ENCODE results near the gene ZNF280D.
"Not testable (repeated sequence)": the region's sequence is repeated elsewhere in the genome, so short reads cannot be mapped to it uniquely, and the experiment has no call there.

ZNF280D gene

GRCh38 chr15:56715220-56715619 lies 18.1 kb downstream of the ZNF280D start:
- no peak for DNase-seq (ENCODE audit: low read depth)

- DNase-seq (ENCODE audit: low read depth) = not testable (repeated sequence)
Observed at GRCh38 chr15:56709502-56709901, 23.8 kb downstream of the ZNF280D start.

GRCh38 chr15:56699743-56700142 lies 33.6 kb downstream of the ZNF280D start:
- no peak for DNase-seq (ENCODE audit: low read depth)

GRCh38 chr15:56698270-56698669 lies 35.0 kb downstream of the ZNF280D start:
- DNase-seq (ENCODE audit: low read depth) = no peak

GRCh38 chr15:56693761-56694160 lies 39.5 kb downstream of the ZNF280D start:
- no peak for DNase-seq (ENCODE audit: low read depth)

GRCh38 chr15:56690733-56691132 lies 42.6 kb downstream of the ZNF280D start:
- DNase-seq (ENCODE audit: low read depth) = no peak

- DNase-seq (ENCODE audit: low read depth) = no peak
Observed at GRCh38 chr15:56683908-56684307, 49.4 kb downstream of the ZNF280D start.

GRCh38 chr15:56681113-56681512 lies 52.2 kb downstream of the ZNF280D start:
- no peak for DNase-seq (ENCODE audit: low read depth)

- no peak for DNase-seq (ENCODE audit: low read depth)
Observed at GRCh38 chr15:56679225-56679624, 54.1 kb downstream of the ZNF280D start.

- DNase-seq (ENCODE audit: low read depth) = no peak
Observed at GRCh38 chr15:56678571-56678970, 54.7 kb downstream of the ZNF280D start.

- DNase-seq (ENCODE audit: low read depth) = no peak
Observed at GRCh38 chr15:56677271-56677670, 56.0 kb downstream of the ZNF280D start.

GRCh38 chr15:56675930-56676329 lies 57.4 kb downstream of the ZNF280D start:
- DNase-seq (ENCODE audit: low read depth) = no peak

GRCh38 chr15:56674857-56675256 lies 58.5 kb downstream of the ZNF280D start:
- no peak for DNase-seq (ENCODE audit: low read depth)

GRCh38 chr15:56672721-56673120 lies 60.6 kb downstream of the ZNF280D start:
- DNase-seq (ENCODE audit: low read depth) = no peak

- no peak for DNase-seq (ENCODE audit: low read depth)
Observed at GRCh38 chr15:56667517-56667916, 65.8 kb downstream of the ZNF280D start.

GRCh38 chr15:56660943-56661342 lies 72.4 kb downstream of the ZNF280D start:
- no peak for DNase-seq (ENCODE audit: low read depth)

- no peak for DNase-seq (ENCODE audit: low read depth)
Observed at GRCh38 chr15:56659197-56659596, 74.1 kb downstream of the ZNF280D start.

GRCh38 chr15:56654624-56655023 lies 78.7 kb downstream of the ZNF280D start:
- DNase-seq (ENCODE audit: low read depth) = no peak

- DNase-seq (ENCODE audit: low read depth) = no peak
Observed at GRCh38 chr15:56654216-56654615, 79.1 kb downstream of the ZNF280D start.

GRCh38 chr15:56653787-56654186 lies 79.5 kb downstream of the ZNF280D start:
- DNase-seq (ENCODE audit: low read depth) = no peak

GRCh38 chr15:56653107-56653506 lies 80.2 kb downstream of the ZNF280D start:
- DNase-seq (ENCODE audit: low read depth) = no peak

GRCh38 chr15:56648311-56648710 lies 85.0 kb downstream of the ZNF280D start:
- DNase-seq (ENCODE audit: low read depth) = no peak

- DNase-seq (ENCODE audit: low read depth) = no peak
Observed at GRCh38 chr15:56640549-56640948, 92.8 kb downstream of the ZNF280D start.

- DNase-seq (ENCODE audit: low read depth) = no peak
Observed at GRCh38 chr15:56640127-56640526, 93.2 kb downstream of the ZNF280D start.

GRCh38 chr15:56639631-56640030 lies 93.7 kb downstream of the ZNF280D start:
- DNase-seq (ENCODE audit: low read depth) = no peak
